HG03135 (cell line): ENCODE results near the gene GRK2.
A peak's percentile ranks its signal among the peaks of the same experiment; 100 is the strongest.
"Not testable (repeated sequence)": the region's sequence is repeated elsewhere in the genome, so short reads cannot be mapped to it uniquely, and the experiment has no call there.

Source experiments
- ATAC-seq: cut with Tn5 transposase; IDR thresholded peaks from one replicate; pipeline ENCODE4 v1.9.1; 2021; ENCODE audit warnings: mild to moderate bottlenecking, moderate library complexity; ENCODE audit not compliant: unreplicated experiment

The GRK2 gene

DNA sequence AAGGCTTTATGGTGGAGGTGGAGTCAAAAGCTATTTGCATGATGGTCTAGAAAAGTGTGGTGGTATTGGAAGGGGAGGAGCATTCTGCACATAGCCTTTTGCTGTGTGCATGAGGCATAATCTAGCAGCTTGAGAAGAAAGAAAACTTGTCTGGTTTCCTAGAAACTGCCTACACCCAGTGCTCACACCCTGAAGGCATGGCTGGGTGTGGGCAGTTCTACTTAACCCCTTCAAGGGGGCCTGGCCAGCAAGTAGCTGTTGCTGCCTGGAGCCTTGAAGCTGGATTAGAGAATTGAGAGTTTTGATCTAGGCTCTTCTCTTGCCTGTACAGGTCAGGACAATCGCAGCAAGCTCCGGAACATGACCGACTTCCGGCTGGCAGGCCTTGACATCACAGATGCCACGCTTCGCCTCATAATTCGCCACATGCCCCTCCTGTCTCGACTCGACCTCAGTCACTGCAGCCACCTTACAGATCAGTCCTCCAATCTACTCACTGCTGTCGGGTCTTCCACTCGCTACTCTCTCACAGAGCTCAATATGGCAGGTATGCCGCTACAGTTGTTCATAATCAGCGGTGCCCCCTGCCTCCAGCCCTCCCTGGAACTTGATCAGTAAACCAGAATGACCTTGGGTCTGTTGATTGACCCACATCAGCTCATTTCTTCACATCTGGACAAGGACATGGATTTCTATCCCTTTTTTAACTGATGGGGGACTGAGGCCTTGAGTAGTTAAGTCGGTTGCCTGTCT, 12.2 kb upstream of the GRK2 start:
- ATAC-seq: no peak

GRCh38 chr11:67254798-67255197, 11.5 kb upstream of the GRK2 start:
- no peak for ATAC-seq

GRCh38 chr11:67255353-67255752, 10.9 kb upstream of the GRK2 start:
- no peak for ATAC-seq

DNA sequence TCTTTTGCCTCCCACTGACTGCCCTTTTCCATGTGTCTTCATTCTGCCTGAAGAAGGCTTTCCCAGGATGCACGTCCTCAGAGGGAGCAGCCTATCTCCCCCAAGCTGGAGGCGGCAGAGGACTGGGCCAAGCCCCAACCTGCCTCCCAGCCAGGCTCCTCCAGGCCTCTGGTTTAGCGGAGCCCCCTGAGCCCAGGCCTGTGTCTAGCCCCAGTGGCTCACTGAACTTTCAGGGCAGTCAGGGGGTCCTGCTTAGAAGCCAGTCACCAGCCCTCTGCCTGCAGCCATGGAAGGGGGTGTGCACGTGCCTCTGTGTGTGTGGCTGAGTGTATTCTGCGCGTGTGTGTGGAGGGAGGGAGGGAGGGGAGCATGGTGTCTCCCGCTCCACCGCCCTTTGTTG, 10.4 kb upstream of the GRK2 start:
- ATAC-seq: no peak

GRCh38 chr11:67256477-67257135, 9.7 kb upstream of the GRK2 start:
- ATAC-seq: no peak

DNA sequence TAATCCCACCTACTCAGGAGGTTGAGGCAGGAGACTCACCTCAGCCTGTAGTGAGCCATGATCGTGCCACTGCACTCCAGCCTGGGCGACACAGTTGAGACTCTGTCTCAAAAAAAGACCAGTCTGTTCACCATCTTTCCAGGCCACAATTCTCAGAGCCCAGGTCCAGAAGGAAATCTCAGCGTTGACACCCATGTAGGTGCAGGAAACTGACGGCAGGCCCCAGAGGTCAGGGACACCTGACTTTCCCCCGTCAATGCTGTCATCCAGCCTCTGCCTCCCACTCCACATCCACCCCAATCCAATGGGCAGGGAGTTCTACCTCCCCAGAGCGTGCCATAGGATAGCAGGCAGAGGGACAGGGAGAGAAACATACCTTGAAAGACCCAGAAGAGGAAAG, 5.9 kb upstream of the GRK2 start:
- no peak for ATAC-seq

DNA sequence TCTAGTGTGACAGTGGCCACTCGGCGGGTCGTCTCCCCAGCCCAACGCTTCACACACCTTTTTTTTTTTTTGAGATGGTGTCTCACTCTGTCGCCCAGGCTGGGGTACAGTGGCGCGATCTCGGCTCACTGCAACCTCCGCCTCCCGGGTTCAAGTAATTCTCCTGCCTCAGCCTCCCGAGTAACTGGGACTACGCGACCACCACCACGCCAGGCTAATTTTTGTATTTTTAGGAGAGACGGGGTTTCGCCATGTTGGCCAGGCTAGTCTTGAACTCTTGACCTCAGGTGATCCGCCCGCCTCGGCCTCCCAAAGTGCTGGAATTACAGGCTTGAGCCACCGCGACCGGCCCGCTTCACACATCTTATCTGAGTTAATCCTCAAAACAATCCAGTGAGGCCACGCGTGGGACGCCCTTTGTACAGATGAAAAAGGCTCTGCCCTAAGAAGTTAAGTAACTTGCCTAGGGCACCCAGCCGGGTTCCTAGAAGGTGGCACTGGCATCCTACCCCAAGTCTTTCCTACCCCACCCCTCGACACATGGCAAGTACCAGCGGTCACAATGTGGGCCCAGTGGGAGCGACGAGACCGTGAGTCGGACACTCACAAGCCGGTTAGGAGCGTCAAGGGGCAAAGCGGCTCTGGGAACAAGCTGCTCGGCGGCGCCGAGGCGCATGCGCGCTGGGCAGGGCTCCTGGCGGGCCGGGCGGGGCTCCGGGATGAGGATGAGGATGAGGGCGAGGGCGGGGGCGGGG, 5.2 kb upstream of the GRK2 start:
- not testable (repeated sequence) for ATAC-seq

- no peak for ATAC-seq
Observed at GRCh38 chr11:67261640-67261945, 4.7 kb upstream of the GRK2 start.

DNA sequence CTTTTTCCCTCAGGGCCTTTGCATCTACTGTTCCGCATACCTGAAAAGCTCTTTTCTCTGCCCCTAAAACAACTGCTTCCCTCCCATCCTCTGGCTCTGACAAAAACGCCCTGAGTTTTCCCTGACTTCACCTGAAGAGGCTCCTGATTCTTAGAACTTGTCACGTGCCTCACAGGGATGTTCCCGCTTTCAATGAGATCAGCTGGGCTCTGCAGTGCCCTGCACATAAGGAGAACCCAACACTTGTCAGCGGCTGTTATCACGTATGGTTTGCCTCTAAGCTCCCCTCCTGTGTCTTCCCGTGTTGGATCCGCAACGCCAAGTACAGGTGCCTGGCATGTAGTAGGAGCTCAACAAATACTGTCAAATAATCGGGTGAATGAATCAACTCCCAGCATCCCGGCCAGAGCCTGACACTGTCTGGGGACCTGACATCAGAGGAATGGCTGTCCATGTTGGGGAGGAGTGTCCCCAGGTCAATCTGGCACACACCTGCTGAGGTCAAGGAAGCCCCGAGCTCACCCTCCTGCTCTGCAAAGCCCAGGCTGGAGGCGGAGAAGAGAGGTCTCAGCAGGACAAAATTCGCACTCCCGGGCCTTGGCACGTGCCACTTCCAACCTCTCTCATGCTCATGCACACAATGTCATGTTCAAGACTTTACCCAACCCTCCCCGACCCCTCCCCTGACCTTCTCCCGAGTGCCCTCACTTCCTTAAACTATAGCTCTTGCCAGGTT, 4.2 kb upstream of the GRK2 start:
- no peak for ATAC-seq

DNA sequence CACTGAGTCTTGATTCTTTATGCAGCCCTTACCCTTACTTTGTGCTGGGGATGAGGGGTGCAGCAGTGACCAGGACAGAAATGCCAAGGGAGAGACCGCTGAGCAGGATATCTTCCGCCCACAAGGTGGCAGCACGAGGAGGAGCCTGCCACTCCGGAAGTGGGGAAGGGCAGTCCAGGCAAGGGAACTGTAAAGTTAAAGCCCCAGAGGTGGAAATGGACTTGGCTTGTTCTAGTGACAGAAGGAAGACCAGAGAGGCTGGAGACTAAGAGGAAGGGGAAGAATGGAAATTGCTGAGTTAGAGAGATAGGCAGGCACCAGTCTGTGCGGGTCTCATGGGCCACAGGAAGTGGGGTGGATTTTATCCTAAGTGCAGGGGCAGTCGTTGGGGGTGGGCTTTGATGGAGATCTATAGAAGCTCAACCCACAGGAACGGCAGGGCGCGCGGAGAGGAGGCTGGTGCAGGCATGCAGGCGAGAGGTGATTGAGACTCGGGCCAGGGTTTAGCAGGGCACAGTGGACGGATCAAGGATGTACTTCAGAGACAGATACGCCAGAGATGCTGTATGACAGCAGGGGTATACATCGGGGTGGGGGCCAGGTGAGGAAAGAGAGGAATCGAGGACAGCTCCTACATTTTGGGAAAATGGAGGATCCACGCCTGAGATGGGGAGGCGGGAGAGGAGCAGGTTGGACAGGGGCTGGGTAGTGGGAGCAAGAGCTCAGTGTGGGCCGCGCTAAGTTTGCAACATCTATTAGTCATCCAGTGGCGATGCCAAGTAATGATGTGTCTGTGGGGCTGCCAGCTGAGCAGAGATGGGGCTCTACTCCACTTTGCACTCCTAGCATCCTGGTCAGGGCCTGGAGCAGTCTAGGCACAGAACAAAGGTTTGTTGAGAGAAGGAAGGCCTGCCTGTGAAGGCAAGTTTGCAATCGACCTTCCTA, 3.3 kb upstream of the GRK2 start:
- no peak for ATAC-seq

DNA sequence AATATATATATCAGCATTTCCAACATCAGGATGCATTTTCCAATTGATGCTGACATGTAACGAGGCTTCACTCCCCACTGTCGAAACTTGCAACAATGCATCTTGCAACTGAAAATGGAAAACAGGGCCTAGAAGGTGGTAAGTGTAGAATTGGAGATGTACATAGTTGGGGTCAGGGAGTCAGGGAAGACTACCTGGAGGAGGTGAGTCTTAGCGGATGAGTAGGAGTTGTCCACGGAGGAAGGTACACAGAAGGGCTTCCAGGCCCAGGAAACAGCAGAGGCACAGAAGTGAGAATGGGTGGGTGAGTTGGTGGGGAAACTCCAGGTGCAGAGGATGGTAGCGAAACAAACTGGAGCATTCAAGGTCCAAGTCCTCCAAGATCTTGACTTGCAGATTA, 2.0 kb upstream of the GRK2 start:
- no peak for ATAC-seq

GRCh38 chr11:67264877-67265632, 1.2 kb upstream of the GRK2 start:
- no peak for ATAC-seq

- ATAC-seq: peak; percentile 45
Observed at GRCh38 chr11:67265633-67266448, 432 bp upstream of the GRK2 start.

GRCh38 chr11:67267188-67268080, 1.2 kb downstream of the GRK2 start:
- peak; percentile 8 for ATAC-seq

GRCh38 chr11:67268081-67268961, 2.0 kb downstream of the GRK2 start:
- peak; percentile 41 for ATAC-seq

- no peak for ATAC-seq
Observed at GRCh38 chr11:67268962-67269268, 2.6 kb downstream of the GRK2 start.
